ENCODE data around the gene ADGRG6. TPM values are rescaled to one million over a fixed set of nuclear protein-coding genes. Genes with fewer than 3 reads are reported as not detected.

Gene ADGRG6
- total RNA-seq, 2 experiments from 2014 or later = 0.26 to 0.43 TPM

DNA sequence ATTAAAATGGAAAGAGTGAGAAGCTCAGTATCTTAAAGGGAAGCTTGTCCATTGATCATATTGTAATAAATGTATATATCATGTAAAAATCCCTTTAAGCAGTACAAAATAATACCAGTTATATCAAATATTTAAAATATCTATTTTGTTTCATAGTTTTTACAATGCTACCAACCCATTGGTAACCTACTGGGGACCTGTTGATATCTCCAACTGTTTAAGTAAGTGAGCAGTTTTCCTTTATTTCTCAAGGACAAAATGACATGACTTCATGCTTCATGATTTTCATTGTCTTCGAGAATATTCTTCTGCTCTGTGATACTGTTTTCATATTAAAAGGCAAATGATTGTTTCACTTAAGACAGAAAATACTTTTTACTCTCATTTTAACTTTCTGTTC, 100.0 kb downstream of the ADGRG6 start:
- H3K4me3 Mint-ChIP-seq = no peak overlapping the region
- peaks cover 15% of the 10 kb centered on the region for H3K27me3 Mint-ChIP-seq

DNA sequence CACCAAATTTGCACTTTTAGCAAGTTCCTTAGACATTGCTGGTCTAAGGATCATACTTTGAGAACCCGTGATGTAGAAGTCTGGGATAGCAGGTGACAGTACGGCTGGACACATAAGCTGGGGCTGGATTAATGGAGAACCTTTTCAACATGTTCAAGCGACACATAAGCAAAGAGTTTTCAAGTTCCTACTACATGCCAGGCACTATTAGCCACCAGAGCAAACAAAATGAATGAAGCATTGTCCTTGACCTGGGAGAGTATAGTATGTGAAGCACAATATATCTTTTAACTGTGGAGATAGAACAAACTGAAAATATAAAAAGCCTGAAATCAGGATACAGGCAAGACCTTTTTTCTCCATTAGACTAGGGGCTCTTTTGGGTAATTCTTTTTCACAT, 102.9 kb downstream of the ADGRG6 start:
- H3K4me3 Mint-ChIP-seq = no peak overlapping the region
- DNase-seq (no peak), ATAC-seq (no peak)
- CTCF ChIA-PET = interaction anchor here (0.6 to 1.0 kb wide), 2 partner anchors 8 to 258 kb away, joined by 3 to 4 read pairs; partner anchors contain the start of genes NMBR and VTA1
- POLR2A ChIA-PET = no interaction called here
- no peaks in the 10 kb centered on the region for H3K9me3 Mint-ChIP-seq (ENCODE audit: low read depth)
- H3K27ac Mint-ChIP-seq = no peak overlapping the region
- intact Hi-C loops (cut with DNase I, micrococcal nuclease) = no loop called here
- peaks cover 22% of the 10 kb centered on the region for H3K4me1 Mint-ChIP-seq
- H3K36me3 Mint-ChIP-seq (ENCODE audit: low read depth) = no peaks in the 10 kb centered on the region
- H3K27me3 Mint-ChIP-seq = peaks cover 8% of the 10 kb centered on the region

More for the DNA sequence above, 100.0 kb downstream of the ADGRG6 start:
- no peaks in the 10 kb centered on the region for H3K36me3 Mint-ChIP-seq (ENCODE audit: low read depth)
- peaks cover 2% of the 10 kb centered on the region for H3K4me1 Mint-ChIP-seq
- DNase-seq (no peak), ATAC-seq (no peak)
- ChIA-PET CTCF (no interaction called here), POLR2A (no interaction called here)
- H3K27ac Mint-ChIP-seq = no peak overlapping the region
- intact Hi-C loops (cut with DNase I, micrococcal nuclease) = no loop called here
- H3K9me3 Mint-ChIP-seq (ENCODE audit: low read depth) = no peaks in the 10 kb centered on the region

DNA sequence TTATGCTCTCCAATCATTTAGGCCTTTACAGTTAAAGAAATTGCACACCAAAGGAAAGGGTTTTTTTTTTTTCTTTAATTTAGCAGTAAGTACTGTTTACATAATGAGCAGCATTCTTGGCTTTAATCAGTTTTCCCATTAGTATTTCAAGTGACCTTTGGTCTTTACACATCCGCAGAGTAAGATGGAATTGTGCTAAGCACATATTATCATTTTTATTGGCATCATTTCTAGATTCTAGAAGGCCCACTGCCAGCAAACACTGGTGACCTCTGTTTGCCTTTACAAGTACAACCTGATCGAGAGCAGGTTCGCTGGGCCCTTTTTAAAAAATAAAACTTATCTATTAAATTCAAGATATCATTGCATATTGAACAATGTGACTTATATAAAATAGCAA, 104.3 kb downstream of the ADGRG6 start:
- no peaks in the 10 kb centered on the region for H3K9me3 Mint-ChIP-seq (ENCODE audit: low read depth)
- H3K27ac Mint-ChIP-seq = no peak overlapping the region
- intact Hi-C loops (cut with DNase I, micrococcal nuclease) = loop anchor here in 1 of 2 experiments (1.0 kb wide), 1 partner anchor 10 kb away; no protein-coding TSS in a partner anchor
- DNase-seq (no peak), ATAC-seq (no peak)
- ChIA-PET POLR2A (no interaction called here), CTCF (interaction anchor here (1.6 kb wide), 1 partner anchor 25 kb away, joined by 3 read pairs; no protein-coding TSS in a partner anchor)
- peaks cover 30% of the 10 kb centered on the region for H3K4me1 Mint-ChIP-seq
- H3K27me3 Mint-ChIP-seq = peaks cover 7% of the 10 kb centered on the region
- H3K36me3 Mint-ChIP-seq (ENCODE audit: low read depth) = no peaks in the 10 kb centered on the region
- no peak overlapping the region for H3K4me3 Mint-ChIP-seq

DNA sequence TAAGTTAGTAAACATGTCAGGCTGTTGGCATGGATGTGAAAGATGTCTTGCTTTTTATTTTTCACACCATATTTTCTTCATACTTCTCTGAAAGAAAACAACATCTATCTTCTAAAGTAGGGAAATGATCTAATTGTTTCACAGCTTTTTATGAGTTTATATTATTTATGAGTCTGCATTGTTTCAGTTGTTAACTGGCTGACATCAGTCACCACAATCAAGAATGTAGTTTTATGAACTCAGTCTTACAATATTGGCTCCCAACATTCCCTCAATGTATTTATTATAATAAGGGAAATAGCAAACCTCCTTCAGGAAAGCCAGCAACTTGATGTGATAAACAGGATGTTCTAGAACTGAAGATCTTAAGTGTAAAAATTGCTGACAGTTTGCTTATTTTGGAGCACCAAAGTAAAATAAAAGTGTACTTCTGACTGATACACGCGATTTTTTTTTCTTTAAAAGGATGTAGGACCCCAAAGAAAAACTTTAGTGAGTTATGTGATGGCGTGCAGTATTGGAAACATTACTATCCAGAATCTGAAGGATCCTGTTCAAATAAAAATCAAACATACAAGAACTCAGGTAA, 106.0 kb downstream of the ADGRG6 start:
- peak; percentile 16 for ATAC-seq
- Mint-ChIP-seq H3K9me3 (ENCODE audit: low read depth) (no peaks in the 10 kb centered on the region), H3K27me3 (peaks cover 8% of the 10 kb centered on the region), H3K4me3 (no peak overlapping the region), H3K27ac (no peak overlapping the region), H3K36me3 (ENCODE audit: low read depth) (no peaks in the 10 kb centered on the region), H3K4me1 (peaks cover 30% of the 10 kb centered on the region)
- intact Hi-C loops (cut with DNase I, micrococcal nuclease) = no loop called here
- CTCF ChIA-PET = interaction anchor here (0.6 to 1.6 kb wide), 4 partner anchors 21 to 143 kb away, joined by 3 read pairs; no protein-coding TSS in a partner anchor
- no peak for DNase-seq
- POLR2A ChIA-PET = no interaction called here

DNA sequence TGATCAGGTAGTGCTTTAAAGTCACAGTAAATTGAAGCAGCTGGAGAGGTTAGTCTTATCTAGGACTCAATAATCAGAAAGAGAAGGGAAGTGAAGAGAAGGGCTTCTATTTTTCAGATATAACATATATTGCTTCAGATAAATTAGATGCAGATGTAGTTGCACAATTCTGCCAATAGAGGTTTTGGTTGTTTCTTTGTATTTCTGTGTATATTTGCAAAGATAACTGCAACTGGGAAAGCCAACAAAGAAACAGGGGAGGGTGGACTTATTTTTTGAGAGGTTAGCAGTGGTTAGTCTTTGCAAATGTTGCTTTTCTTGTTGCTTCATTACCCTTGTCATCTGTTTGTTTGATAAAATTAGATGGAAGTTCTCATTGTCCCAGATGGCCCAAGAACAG, 106.6 kb downstream of the ADGRG6 start:
- Mint-ChIP-seq H3K9me3 (ENCODE audit: low read depth) (no peaks in the 10 kb centered on the region), H3K36me3 (ENCODE audit: low read depth) (no peaks in the 10 kb centered on the region), H3K27me3 (peaks cover 8% of the 10 kb centered on the region), H3K4me1 (peaks cover 33% of the 10 kb centered on the region), H3K27ac (no peak overlapping the region), H3K4me3 (no peak overlapping the region)
- no peak for DNase-seq
- ChIA-PET CTCF (interaction anchor here (0.6 to 0.8 kb wide), 2 partner anchors 21 to 144 kb away, joined by 3 read pairs; no protein-coding TSS in a partner anchor), POLR2A (no interaction called here)
- intact Hi-C loops (cut with DNase I, micrococcal nuclease) = no loop called here
- no peak for ATAC-seq

DNA sequence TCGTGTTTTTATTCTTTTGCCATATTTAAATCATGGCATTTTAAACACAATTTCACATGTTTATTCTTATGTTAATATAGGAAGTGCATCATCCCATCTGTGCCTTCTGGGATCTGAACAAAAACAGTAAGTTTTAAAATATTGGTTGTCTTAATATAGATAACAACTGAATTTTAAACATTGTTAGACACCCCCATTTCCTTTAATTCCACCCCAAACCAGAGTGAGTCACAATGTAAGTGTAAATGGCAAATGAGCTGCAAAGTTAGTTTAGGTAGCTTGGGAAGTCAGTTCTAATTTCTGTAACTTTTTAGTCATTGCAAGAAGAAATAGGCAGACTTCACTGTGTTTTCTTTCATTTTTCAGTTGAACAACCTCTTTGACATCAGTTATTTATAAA, 108.0 kb downstream of the ADGRG6 start:
- Mint-ChIP-seq H3K27ac (no peak overlapping the region), H3K27me3 (peaks cover 8% of the 10 kb centered on the region), H3K4me1 (peaks cover 41% of the 10 kb centered on the region), H3K36me3 (ENCODE audit: low read depth) (no peaks in the 10 kb centered on the region), H3K9me3 (ENCODE audit: low read depth) (no peaks in the 10 kb centered on the region), H3K4me3 (no peak overlapping the region)
- DNase-seq (no peak), ATAC-seq (peak; percentile 56)
- POLR2A ChIA-PET = no interaction called here
- intact Hi-C loops (cut with DNase I, micrococcal nuclease) = no loop called here
- CTCF ChIA-PET = no interaction called here

DNA sequence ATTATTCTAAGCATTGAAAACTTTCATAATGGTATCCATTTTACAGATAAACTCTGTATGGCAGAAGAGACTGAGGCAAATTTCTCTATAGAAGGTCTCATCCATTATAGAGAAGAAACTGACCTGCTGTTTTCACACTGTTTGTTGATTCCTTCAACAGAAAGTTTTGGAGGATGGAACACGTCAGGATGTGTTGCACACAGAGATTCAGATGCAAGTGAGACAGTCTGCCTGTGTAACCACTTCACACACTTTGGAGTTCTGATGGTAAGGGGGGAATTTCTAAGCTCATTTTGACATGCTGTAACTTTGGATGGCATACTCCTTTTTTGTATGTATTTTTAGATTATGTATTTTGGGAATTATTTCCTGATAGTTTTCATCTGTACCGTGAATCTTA, 109.3 kb downstream of the ADGRG6 start:
- DNase-seq (no peak), ATAC-seq (no peak)
- intact Hi-C loops (cut with DNase I, micrococcal nuclease) = no loop called here
- H3K36me3 Mint-ChIP-seq (ENCODE audit: low read depth) = no peaks in the 10 kb centered on the region
- ChIA-PET CTCF (no interaction called here), POLR2A (no interaction called here)
- no peak overlapping the region for H3K27ac Mint-ChIP-seq
- no peak overlapping the region for H3K4me3 Mint-ChIP-seq
- H3K9me3 Mint-ChIP-seq (ENCODE audit: low read depth) = no peaks in the 10 kb centered on the region
- peaks cover 41% of the 10 kb centered on the region for H3K4me1 Mint-ChIP-seq
- peaks cover 10% of the 10 kb centered on the region for H3K27me3 Mint-ChIP-seq

DNA sequence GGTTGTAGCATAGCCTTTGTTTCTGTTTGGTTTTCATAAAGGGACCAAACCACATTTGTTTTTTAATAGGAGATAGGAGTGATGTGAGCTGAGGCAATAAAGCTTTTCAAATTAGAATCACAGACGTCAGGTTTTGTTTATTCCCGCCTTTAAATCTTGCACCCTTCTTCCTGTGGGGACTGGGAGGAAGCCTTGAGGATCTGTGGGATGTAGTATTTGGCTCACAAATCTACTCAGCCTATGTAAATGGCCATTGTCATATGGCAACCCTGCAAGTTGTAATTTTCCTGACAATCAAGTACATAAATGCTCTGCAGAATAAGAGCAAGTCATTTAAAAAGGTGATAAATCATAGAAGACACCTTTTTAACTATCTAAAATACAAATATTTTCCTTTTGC, 110.4 kb downstream of the ADGRG6 start:
- H3K9me3 Mint-ChIP-seq (ENCODE audit: low read depth) = no peaks in the 10 kb centered on the region
- no peaks in the 10 kb centered on the region for H3K36me3 Mint-ChIP-seq (ENCODE audit: low read depth)
- intact Hi-C loops (cut with DNase I, micrococcal nuclease) = loop anchor here in 1 of 2 experiments (2.0 kb wide), 1 partner anchor 17 kb away; no protein-coding TSS in a partner anchor
- H3K27me3 Mint-ChIP-seq = peaks cover 12% of the 10 kb centered on the region
- DNase-seq (no peak), ATAC-seq (no peak)
- no peak overlapping the region for H3K27ac Mint-ChIP-seq
- H3K4me3 Mint-ChIP-seq = no peak overlapping the region
- ChIA-PET POLR2A (no interaction called here), CTCF (no interaction called here)
- H3K4me1 Mint-ChIP-seq = peaks cover 43% of the 10 kb centered on the region

DNA sequence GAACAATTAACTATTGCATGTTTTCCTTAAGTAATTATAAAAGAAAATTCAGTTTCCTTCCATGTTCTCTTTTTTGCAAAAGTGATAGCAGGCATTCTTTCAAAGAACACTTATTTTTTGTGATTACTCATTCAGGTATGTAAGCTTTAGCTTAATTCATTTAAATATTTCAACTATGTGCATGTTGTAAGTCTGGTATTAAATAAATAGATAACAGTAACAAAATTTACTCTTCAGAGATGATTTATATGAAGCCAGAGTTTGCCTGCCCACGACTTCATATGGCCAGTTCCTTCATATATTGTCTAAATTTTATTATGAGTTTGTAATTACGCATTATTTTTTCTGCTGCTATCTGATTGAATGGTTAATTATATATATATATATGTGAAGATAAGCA, 110.9 kb downstream of the ADGRG6 start:
- H3K4me3 Mint-ChIP-seq = no peak overlapping the region
- POLR2A ChIA-PET = no interaction called here

DNA sequence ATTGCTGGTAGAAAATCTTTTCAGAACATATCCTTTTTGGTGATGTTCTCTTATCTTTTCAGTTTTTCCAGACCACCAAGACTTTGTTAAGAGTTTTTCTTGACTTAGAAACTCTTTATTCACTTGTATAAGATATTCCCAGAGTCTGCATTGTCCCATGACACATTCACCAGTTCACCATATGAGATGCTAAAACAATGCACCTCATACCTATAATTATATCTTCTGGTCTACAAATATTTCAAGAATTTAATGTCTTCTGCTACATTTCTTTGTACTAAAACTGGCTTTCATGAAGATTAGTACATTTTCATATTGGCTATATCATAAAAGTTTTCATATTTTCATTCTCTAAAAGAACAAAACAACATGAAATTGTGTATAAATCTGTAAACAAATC, 111.3 kb downstream of the ADGRG6 start:
- H3K27me3 Mint-ChIP-seq = peaks cover 14% of the 10 kb centered on the region
- H3K36me3 Mint-ChIP-seq (ENCODE audit: low read depth) = no peaks in the 10 kb centered on the region
- no peak overlapping the region for H3K27ac Mint-ChIP-seq
- POLR2A ChIA-PET = no interaction called here
- no peak for DNase-seq
- CTCF ChIA-PET = no interaction called here
- no peaks in the 10 kb centered on the region for H3K9me3 Mint-ChIP-seq (ENCODE audit: low read depth)
- H3K4me3 Mint-ChIP-seq = no peak overlapping the region
- peaks cover 39% of the 10 kb centered on the region for H3K4me1 Mint-ChIP-seq
- intact Hi-C loops (cut with DNase I, micrococcal nuclease) = loop anchor here (1.0 to 2.0 kb wide), 2 partner anchors 18 kb away; no protein-coding TSS in a partner anchor
- no peak for ATAC-seq

More for the DNA sequence above, 110.9 kb downstream of the ADGRG6 start:
- DNase-seq = no peak
- intact Hi-C loops (cut with DNase I, micrococcal nuclease) = loop anchor here (1.0 to 2.0 kb wide), 2 partner anchors 17 to 18 kb away; no protein-coding TSS in a partner anchor
- Mint-ChIP-seq H3K27me3 (peaks cover 14% of the 10 kb centered on the region), H3K9me3 (ENCODE audit: low read depth) (no peaks in the 10 kb centered on the region), H3K27ac (no peak overlapping the region), H3K36me3 (ENCODE audit: low read depth) (no peaks in the 10 kb centered on the region), H3K4me1 (peaks cover 43% of the 10 kb centered on the region)
- CTCF ChIA-PET = no interaction called here
- no peak for ATAC-seq

DNA sequence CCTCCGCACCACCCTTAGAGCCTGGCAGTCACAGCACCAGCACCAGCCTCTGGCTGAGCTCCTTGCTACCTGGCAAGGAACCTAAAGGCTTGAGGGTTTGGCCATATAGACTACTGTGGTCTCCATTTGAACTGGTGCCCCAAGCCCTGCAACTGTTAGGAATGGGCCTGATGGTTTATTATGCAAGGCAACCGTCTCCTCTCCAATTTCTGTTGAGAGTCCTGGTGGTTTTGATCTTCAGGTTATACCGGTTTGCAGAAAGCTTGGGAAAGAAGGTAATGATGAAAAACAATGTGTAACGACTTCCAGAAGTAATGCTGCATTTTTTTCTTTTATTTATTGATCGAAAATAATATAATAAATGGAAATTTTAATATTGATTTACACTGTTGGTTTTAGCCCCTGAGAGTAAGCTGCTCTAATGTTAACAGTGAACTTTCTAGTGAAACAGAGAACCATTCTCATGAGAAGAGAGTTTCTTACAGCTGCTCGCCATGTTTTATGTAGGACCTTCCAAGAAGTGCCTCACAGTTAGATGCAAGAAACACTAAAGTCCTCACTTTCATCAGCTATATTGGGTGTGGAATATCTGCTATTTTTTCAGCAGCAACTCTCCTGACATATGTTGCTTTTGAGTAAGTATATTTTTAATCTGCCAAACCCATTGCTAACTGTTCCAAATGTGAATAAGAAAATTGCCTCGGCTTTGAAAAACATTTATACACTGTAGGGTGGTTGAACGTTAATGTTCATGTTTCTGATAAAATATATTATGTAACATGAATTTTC, 112.8 kb downstream of the ADGRG6 start:
- DNase-seq (no peak), ATAC-seq (no peak)
- H3K27ac Mint-ChIP-seq = no peak overlapping the region
- peaks cover 12% of the 10 kb centered on the region for H3K27me3 Mint-ChIP-seq
- no peak overlapping the region for H3K4me3 Mint-ChIP-seq
- CTCF ChIA-PET = no interaction called here
- intact Hi-C loops (cut with DNase I, micrococcal nuclease) = no loop called here
- H3K9me3 Mint-ChIP-seq (ENCODE audit: low read depth) = no peaks in the 10 kb centered on the region
- peaks cover 26% of the 10 kb centered on the region for H3K4me1 Mint-ChIP-seq
- POLR2A ChIA-PET = no interaction called here
- H3K36me3 Mint-ChIP-seq (ENCODE audit: low read depth) = no peaks in the 10 kb centered on the region

DNA sequence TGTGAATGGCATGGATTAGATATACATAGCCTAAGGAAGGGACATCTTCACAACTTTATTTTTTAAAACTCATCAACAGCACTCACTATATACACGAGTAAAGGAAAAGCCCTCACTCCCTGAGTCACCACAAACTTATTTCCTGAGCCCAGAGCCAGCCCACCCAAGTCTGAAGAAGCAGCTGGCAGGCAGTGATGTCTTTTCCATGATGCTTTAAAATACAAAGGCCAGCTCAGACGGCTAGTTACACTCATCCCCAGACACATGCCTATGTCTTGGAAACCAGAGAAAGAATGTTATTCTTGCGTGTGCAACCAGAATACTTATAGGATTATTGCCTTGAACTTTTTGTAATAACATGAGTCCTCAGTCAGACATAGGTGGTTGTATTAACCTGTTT, 114.4 kb downstream of the ADGRG6 start:
- ChIA-PET CTCF (interaction anchor here (0.6 kb wide), 1 partner anchor 227 kb away, joined by 4 read pairs; no protein-coding TSS in a partner anchor), POLR2A (interaction anchor here (0.5 kb wide), 1 partner anchor 1130 kb away, joined by 4 read pairs; no protein-coding TSS in a partner anchor)
- DNase-seq = no peak
- Mint-ChIP-seq H3K27ac (no peak overlapping the region), H3K27me3 (peaks cover 11% of the 10 kb centered on the region), H3K4me1 (peaks cover 18% of the 10 kb centered on the region), H3K36me3 (ENCODE audit: low read depth) (no peaks in the 10 kb centered on the region), H3K9me3 (ENCODE audit: low read depth) (no peaks in the 10 kb centered on the region), H3K4me3 (no peak overlapping the region)
- intact Hi-C loops (cut with DNase I, micrococcal nuclease) = no loop called here
- no peak for ATAC-seq
